ENCODE results near the gene COL18A1. TPM values are rescaled to one million over a fixed set of nuclear protein-coding genes. Genes with fewer than 3 reads are reported as not detected.

Gene COL18A1
- total RNA-seq, 1 experiment from 2014 or later, result 170 TPM

- no peak for TF ChIP-seq CTCF (IDR thresholded peaks at IDR 0.05; ENCODE audit: insufficient read depth in 1 of 2, low read depth in 1 of 2, low read length in 1 of 2, severe bottlenecking in 1 of 2, unreplicated experiment in 1 of 2)
- Mint-ChIP-seq H3K36me3 (ENCODE audit: insufficient read depth, unreplicated experiment) (peaks cover 40% of the 10 kb centered on the region), H3K4me3 (ENCODE audit: unreplicated experiment) (no peak overlapping the region), H3K27me3 (ENCODE audit: insufficient read depth, unreplicated experiment) (no peaks in the 10 kb centered on the region), H3K9me3 (ENCODE audit: unreplicated experiment) (peaks cover 7% of the 10 kb centered on the region), H3K4me1 (ENCODE audit: low read depth, unreplicated experiment) (peaks cover 30% of the 10 kb centered on the region), H3K27ac (ENCODE audit: unreplicated experiment) (no peak overlapping the region)
- H3K4me3 ChIP-seq (ENCODE audit: low read depth, low read length), result no peak overlapping the region
- DNase-seq, result no peak
- ChIA-PET CTCF (no interaction called here), POLR2A (no interaction called here)
- H3K9me3 ChIP-seq, result no peaks in the 10 kb centered on the region
- H3K27me3 ChIP-seq (replicated peaks; ENCODE audit: control insufficient read depth, insufficient read depth, low read length), result no peaks in the 10 kb centered on the region
- intact Hi-C loops (cut with micrococcal nuclease; ENCODE audit: unreplicated experiment), result no loop called here
- BruUV-seq (replicated peaks), result no TSS peak
- peaks cover 41% of the 10 kb centered on the region for H3K4me1 ChIP-seq
- peaks cover 3% of the 10 kb centered on the region; the same call in 1 of the 2 replicates for H3K36me3 ChIP-seq (ENCODE audit: control insufficient read depth, insufficient read depth, low read length)
These were observed 53.6 kb downstream of the COL18A1 start for GRCh38 chr21:45458281-45459170.

- Histone ChIP-seq H3K9me3 (no peaks in the 10 kb centered on the region), H3K4me1 (peaks cover 41% of the 10 kb centered on the region), H3K27me3 (replicated peaks; ENCODE audit: control insufficient read depth, insufficient read depth, low read length) (no peaks in the 10 kb centered on the region), H3K4me3 (ENCODE audit: low read depth, low read length) (no peak overlapping the region), H3K36me3 (ENCODE audit: control insufficient read depth, insufficient read depth, low read length) (peaks cover 3% of the 10 kb centered on the region; the same call in 1 of the 2 replicates)
- no TSS peak for BruUV-seq (replicated peaks)
- intact Hi-C loops (cut with micrococcal nuclease; ENCODE audit: unreplicated experiment), result no loop called here
- Mint-ChIP-seq H3K9me3 (ENCODE audit: unreplicated experiment) (peaks cover 7% of the 10 kb centered on the region), H3K4me1 (ENCODE audit: low read depth, unreplicated experiment) (peaks cover 30% of the 10 kb centered on the region), H3K4me3 (ENCODE audit: unreplicated experiment) (no peak overlapping the region), H3K36me3 (ENCODE audit: insufficient read depth, unreplicated experiment) (peaks cover 40% of the 10 kb centered on the region), H3K27ac (ENCODE audit: unreplicated experiment) (peak overlapping the region; percentile 16), H3K27me3 (ENCODE audit: insufficient read depth, unreplicated experiment) (no peaks in the 10 kb centered on the region)
- TF ChIP-seq CTCF (IDR thresholded peaks at IDR 0.05; ENCODE audit: insufficient read depth in 1 of 2, low read depth in 1 of 2, low read length in 1 of 2, severe bottlenecking in 1 of 2, unreplicated experiment in 1 of 2), result no peak
- DNase-seq, result no peak
- CTCF ChIA-PET, result interaction anchor here (0.7 kb wide), 1 partner anchor 12 kb away, joined by 3 read pairs; no protein-coding TSS in a partner anchor
- POLR2A ChIA-PET, result interaction anchor here (0.9 kb wide), 1 partner anchor 10 kb away, joined by 3 read pairs; no protein-coding TSS in a partner anchor
These were observed 54.4 kb downstream of the COL18A1 start for GRCh38 chr21:45459171-45460010.

- TF ChIP-seq CTCF (IDR thresholded peaks at IDR 0.05; ENCODE audit: insufficient read depth in 1 of 2, low read depth in 1 of 2, low read length in 1 of 2, severe bottlenecking in 1 of 2, unreplicated experiment in 1 of 2), result no peak
- H3K36me3 Mint-ChIP-seq (ENCODE audit: insufficient read depth, unreplicated experiment), result peaks cover 40% of the 10 kb centered on the region
- no peak for DNase-seq
- H3K27ac Mint-ChIP-seq (ENCODE audit: unreplicated experiment), result peak overlapping the region; percentile 16
- intact Hi-C loops (cut with micrococcal nuclease; ENCODE audit: unreplicated experiment), result no loop called here
- H3K36me3 ChIP-seq (ENCODE audit: control insufficient read depth, insufficient read depth, low read length), result peaks cover 3% of the 10 kb centered on the region; the same call in 1 of the 2 replicates
- ChIA-PET CTCF (interaction anchor here (0.7 to 1.9 kb wide), 2 partner anchors 12 to 167 kb away, joined by 3 to 4 read pairs; no protein-coding TSS in a partner anchor), POLR2A (interaction anchor here (0.9 kb wide), 1 partner anchor 10 kb away, joined by 3 read pairs; no protein-coding TSS in a partner anchor)
- peaks cover 7% of the 10 kb centered on the region for H3K9me3 Mint-ChIP-seq (ENCODE audit: unreplicated experiment)
- H3K4me3 ChIP-seq (ENCODE audit: low read depth, low read length), result no peak overlapping the region
- no peaks in the 10 kb centered on the region for H3K27me3 Mint-ChIP-seq (ENCODE audit: insufficient read depth, unreplicated experiment)
- no peaks in the 10 kb centered on the region for H3K9me3 ChIP-seq
- H3K4me1 ChIP-seq, result peaks cover 41% of the 10 kb centered on the region
- H3K4me3 Mint-ChIP-seq (ENCODE audit: unreplicated experiment), result no peak overlapping the region
- BruUV-seq (replicated peaks), result no TSS peak
- H3K27me3 ChIP-seq (replicated peaks; ENCODE audit: control insufficient read depth, insufficient read depth, low read length), result no peaks in the 10 kb centered on the region
- H3K4me1 Mint-ChIP-seq (ENCODE audit: low read depth, unreplicated experiment), result peaks cover 35% of the 10 kb centered on the region
These were observed 55.1 kb downstream of the COL18A1 start for GRCh38 chr21:45460011-45460565.

Measured in Caco-2 (cell line).